Mesenchymal stem cell (in vitro differentiated cells and primary cell): ENCODE data around the gene EIF6.

ENCODE experiments used
- DNase-seq: peaks from one replicate; pipeline ENCODE4 v3.0.0-alpha.2; 2013
- H2AFZ ChIP-seq: one replicate; pipeline ENCODE4 v1.6.1; 2013; ENCODE audit warnings: low read depth, mild to moderate bottlenecking, control low read depth, inconsistent platforms, low read length, moderate library complexity
- H2AK5ac ChIP-seq: 2 replicates; pipeline ENCODE4 v1.6.1; 2013; ENCODE audit warnings: low read length, moderate library complexity, mild to moderate bottlenecking, inconsistent platforms; ENCODE audit not compliant: severe bottlenecking
- H2BK120ac ChIP-seq: one replicate; pipeline ENCODE4 v1.6.1; 2013; ENCODE audit warnings: low read depth, mild to moderate bottlenecking, inconsistent platforms, low read length, moderate library complexity
- H2BK12ac ChIP-seq, 2 experiments: one replicate each; pipeline ENCODE4 v1.6.1; 2013; ENCODE audit warnings: inconsistent platforms in 2 of 2, low read length in 2 of 2, mild to moderate bottlenecking in 2 of 2, moderate library complexity in 2 of 2, control low read depth in 1 of 2
- H2BK15ac ChIP-seq: one replicate; pipeline ENCODE4 v1.6.1; 2013; ENCODE audit warnings: mild to moderate bottlenecking, low read depth, inconsistent platforms; ENCODE audit not compliant: poor library complexity, severe bottlenecking
- H2BK5ac ChIP-seq: 2 replicates; pipeline ENCODE4 v1.6.1; 2013; ENCODE audit warnings: low read depth, mild to moderate bottlenecking, low read length, control low read depth, inconsistent platforms; ENCODE audit not compliant: poor library complexity, severe bottlenecking
- H3K14ac ChIP-seq, 2 experiments: one replicate each; pipeline ENCODE4 v1.6.1; 2013; ENCODE audit warnings: inconsistent platforms in 2 of 2, low read length in 2 of 2, control low read depth in 1 of 2, mild to moderate bottlenecking in 1 of 2, moderate library complexity in 1 of 2
- H3K18ac ChIP-seq, 2 experiments: one replicate each; pipeline ENCODE4 v1.6.1; 2013; ENCODE audit warnings: inconsistent platforms in 2 of 2, low read length in 2 of 2, control low read depth in 1 of 2, low read depth in 1 of 2, mild to moderate bottlenecking in 1 of 2
- H3K23ac ChIP-seq, 2 experiments: one replicate each; pipeline ENCODE4 v1.6.1; 2013; ENCODE audit warnings: inconsistent platforms in 2 of 2, low read length in 2 of 2, mild to moderate bottlenecking in 2 of 2, moderate library complexity in 2 of 2, control low read depth in 1 of 2
- H3K27ac ChIP-seq: 2 replicates; pipeline ENCODE4 v1.5.1; 2013; ENCODE audit warnings: mild to moderate bottlenecking, moderate library complexity, low read length, control low read depth, inconsistent platforms; ENCODE audit not compliant: poor library complexity, severe bottlenecking
- H3K27me3 ChIP-seq, 2 experiments: 2 replicates each; pipeline versions ENCODE4 v1.6.1 to v1.7.0; 2013; ENCODE audit warnings: low read length in 2 of 2, mild to moderate bottlenecking in 2 of 2, moderate library complexity in 2 of 2, control low read depth in 1 of 2, inconsistent platforms in 1 of 2; ENCODE audit not compliant: control insufficient read depth in 1 of 2, insufficient read depth in 1 of 2
- H3K36me3 ChIP-seq, 2 experiments: 2 replicates each; pipeline versions ENCODE4 v1.6.1 to v1.7.0; 2013; ENCODE audit warnings: low read length in 2 of 2, control low read depth in 1 of 2, inconsistent platforms in 1 of 2, low read depth in 1 of 2, mild to moderate bottlenecking in 1 of 2; ENCODE audit not compliant: insufficient read depth in 2 of 2, control insufficient read depth in 1 of 2
- H3K4ac ChIP-seq, 2 experiments: one replicate each; pipeline ENCODE4 v1.6.1; 2013; ENCODE audit warnings: inconsistent platforms in 2 of 2, low read length in 2 of 2, mild to moderate bottlenecking in 2 of 2, moderate library complexity in 2 of 2, control low read depth in 1 of 2, low read depth in 1 of 2
- H3K4me1 ChIP-seq: 2 replicates; pipeline ENCODE4 v1.6.1; 2013; ENCODE audit warnings: low read depth, low read length, control low read depth; ENCODE audit not compliant: control insufficient read depth, insufficient read depth
- H3K4me2 ChIP-seq: 2 replicates; pipeline ENCODE4 v1.6.1; 2013; ENCODE audit warnings: low read length, mild to moderate bottlenecking, inconsistent platforms; ENCODE audit not compliant: poor library complexity, severe bottlenecking
- H3K4me3 ChIP-seq, 2 experiments: 2 replicates each; pipeline versions ENCODE4 v1.5.1 to v1.7.0; 2013; ENCODE audit warnings: low read length in 2 of 2, mild to moderate bottlenecking in 2 of 2, control low read depth in 1 of 2, low read depth in 1 of 2; ENCODE audit not compliant: insufficient read depth in 1 of 2
- H3K79me1 ChIP-seq: replicated peaks from 2 replicates; pipeline ENCODE4 v1.6.1; 2013; ENCODE audit warnings: mild to moderate bottlenecking, control low read depth, low read length, inconsistent platforms; ENCODE audit not compliant: poor library complexity, severe bottlenecking
- H3K9ac ChIP-seq: 2 replicates; pipeline ENCODE4 v1.7.0; 2013; ENCODE audit warnings: mild to moderate bottlenecking, low read length, moderate library complexity
- H3K9me3 ChIP-seq: 2 replicates; pipeline ENCODE4 v1.7.0; 2013; ENCODE audit warnings: mild to moderate bottlenecking, low read length; ENCODE audit not compliant: control insufficient read depth
- H4K8ac ChIP-seq: one replicate; pipeline ENCODE4 v1.6.1; 2013; ENCODE audit warnings: inconsistent platforms, mild to moderate bottlenecking, low read length, moderate library complexity
- H4K91ac ChIP-seq: one replicate; pipeline ENCODE4 v1.6.1; 2013; ENCODE audit warnings: mild to moderate bottlenecking, low read length, inconsistent platforms
- WGBS: methylation state at CpG from one replicate; pipeline ENCODE4 v1.1.7; 2013; ENCODE audit warnings: mixed read lengths; 5-methylcytosine and 5-hydroxymethylcytosine counted together

Gene EIF6

DNA sequence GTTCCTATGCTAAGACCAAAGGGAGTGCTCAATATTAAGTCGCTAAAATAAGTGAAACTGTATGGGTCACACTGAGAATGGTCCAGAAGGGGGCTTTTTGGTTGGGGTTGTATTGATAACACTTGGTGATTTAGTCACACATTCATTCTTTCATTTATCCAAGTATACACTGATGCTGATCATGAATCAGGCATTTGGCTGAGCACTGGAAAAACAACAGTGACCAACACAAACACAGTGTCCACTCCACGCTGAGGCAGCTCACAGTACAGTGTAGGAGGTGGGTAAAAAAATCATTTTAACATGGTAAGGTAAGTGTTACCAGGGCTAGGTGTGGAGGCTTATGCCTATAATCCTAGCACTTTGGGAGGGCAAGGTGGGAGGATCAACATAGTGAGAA lies 16.9 kb upstream of the EIF6 start:
- Histone ChIP-seq H3K36me3 (no peaks in the 10 kb centered on the region), H4K8ac (no peak overlapping the region), H3K79me1 (peaks cover 1% of the 10 kb centered on the region), H3K23ac (no peak overlapping the region), H2BK12ac (no peak overlapping the region), H3K4me1 (peaks cover 50% of the 10 kb centered on the region), H3K4me3 (no peak overlapping the region), H3K9ac (peak overlapping the region; percentile 0), H2AK5ac (peak overlapping the region; percentile 92), H3K4me2 (no peak overlapping the region), H3K4ac (no peak overlapping the region), H3K9me3 (no peaks in the 10 kb centered on the region), H2BK5ac (no peak overlapping the region), H3K14ac (no peak overlapping the region), H3K18ac (no peak overlapping the region), H2BK15ac (no peak overlapping the region), H2AFZ (no peak overlapping the region), H3K27me3 (no peaks in the 10 kb centered on the region), H4K91ac (no peak overlapping the region), H3K27ac (peak overlapping the region; percentile 92), H2BK120ac (no peak overlapping the region)
- WGBS: 94% methylated on average over 2 of the region's 2 CpGs
- DNase-seq: no peak

DNA sequence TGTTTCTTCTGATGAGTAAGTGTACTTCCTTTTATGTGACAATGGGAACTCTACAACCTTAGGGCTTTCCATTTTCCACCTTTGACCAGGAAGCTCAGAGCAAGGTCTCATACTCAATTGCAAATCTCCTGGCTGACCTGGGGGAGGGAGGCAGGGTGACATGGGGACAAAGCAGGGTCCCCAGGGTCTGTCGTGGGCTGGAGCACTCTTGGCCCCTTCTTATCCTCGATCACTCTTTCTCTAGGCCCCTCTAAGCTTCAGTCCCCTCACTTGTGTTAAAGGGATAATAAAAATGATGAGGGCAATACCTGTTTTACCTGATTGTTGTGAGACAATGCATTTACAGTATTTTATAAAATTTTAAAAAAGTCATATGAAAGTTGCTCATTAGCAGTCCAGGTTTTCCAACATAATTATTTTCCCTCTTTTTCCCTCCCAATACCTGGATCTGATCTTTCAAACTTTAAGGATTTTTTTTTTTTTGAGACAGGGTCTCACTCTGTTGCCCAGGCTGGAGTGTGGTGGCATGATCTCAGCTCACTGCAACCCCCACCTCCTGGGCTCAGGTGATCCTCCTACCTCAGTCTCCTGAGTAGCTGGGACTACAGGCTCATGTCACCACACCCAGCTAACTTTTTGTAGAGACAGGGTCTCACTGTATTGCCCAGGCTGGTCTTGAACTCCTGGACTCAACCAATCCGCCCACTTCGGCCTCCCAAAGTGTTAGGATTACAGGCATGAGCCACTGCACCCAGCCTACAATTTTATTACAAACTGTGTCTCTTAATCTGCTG lies 16.1 kb upstream of the EIF6 start:
- Histone ChIP-seq H2AK5ac (no peak overlapping the region), H3K4me2 (no peak overlapping the region), H3K27me3 (peaks cover 0 to 6% of the 10 kb centered on the region in 2 experiments), H3K9me3 (no peaks in the 10 kb centered on the region), H3K14ac (no peak overlapping the region), H3K4me3 (no peak overlapping the region), H3K23ac (no peak overlapping the region), H3K27ac (no peak overlapping the region), H2AFZ (no peak overlapping the region), H3K36me3 (no peaks in the 10 kb centered on the region), H4K91ac (no peak overlapping the region), H2BK15ac (no peak overlapping the region), H2BK120ac (no peak overlapping the region), H3K18ac (no peak overlapping the region), H3K79me1 (peaks cover 1% of the 10 kb centered on the region), H3K9ac (no peak overlapping the region), H2BK5ac (no peak overlapping the region), H4K8ac (no peak overlapping the region), H3K4me1 (peaks cover 42% of the 10 kb centered on the region), H2BK12ac (no peak overlapping the region), H3K4ac (no peak overlapping the region)
- 83% methylated on average over 1 of the region's 4 CpGs for WGBS
- no peak for DNase-seq

DNA sequence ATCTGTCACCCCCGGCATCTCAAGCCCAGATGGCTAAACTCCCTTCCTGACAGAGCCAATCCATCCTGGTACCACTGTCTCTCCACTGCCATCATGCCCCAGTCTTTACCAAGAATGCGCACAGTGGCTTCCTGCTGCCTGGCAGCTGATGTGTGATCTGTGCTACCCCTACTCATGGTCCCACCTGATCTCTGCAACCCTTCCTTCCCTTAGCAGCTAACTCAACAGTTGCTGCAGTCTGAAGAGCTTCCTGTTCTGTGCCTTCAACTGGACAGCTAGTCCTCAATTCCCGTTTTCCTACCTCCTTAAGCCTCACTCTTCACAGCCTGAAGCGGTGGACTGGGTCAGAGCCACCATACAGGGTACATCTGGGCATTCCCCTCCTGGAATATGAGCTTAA lies 15.2 kb upstream of the EIF6 start:
- Histone ChIP-seq H3K4me1 (peaks cover 34% of the 10 kb centered on the region), H3K4ac (no peak overlapping the region), H2BK15ac (no peak overlapping the region), H2BK120ac (no peak overlapping the region), H3K27ac (no peak overlapping the region), H3K4me2 (no peak overlapping the region), H3K27me3 (peaks cover 0 to 12% of the 10 kb centered on the region in 2 experiments), H3K4me3 (no peak overlapping the region), H3K79me1 (peaks cover under 1% of the 10 kb centered on the region), H4K8ac (no peak overlapping the region), H2AK5ac (peak overlapping the region; percentile 21), H3K23ac (no peak overlapping the region), H4K91ac (no peak overlapping the region), H2BK5ac (no peak overlapping the region), H3K36me3 (no peaks in the 10 kb centered on the region), H3K14ac (peak overlapping the region in 1 of 2 experiments; percentile 13), H3K9me3 (no peaks in the 10 kb centered on the region), H3K18ac (no peak overlapping the region), H2AFZ (no peak overlapping the region), H2BK12ac (peak overlapping the region; percentile 9 to 21), H3K9ac (no peak overlapping the region)
- WGBS: 93% methylated on average over 4 of the region's 4 CpGs
- no peak for DNase-seq

DNA sequence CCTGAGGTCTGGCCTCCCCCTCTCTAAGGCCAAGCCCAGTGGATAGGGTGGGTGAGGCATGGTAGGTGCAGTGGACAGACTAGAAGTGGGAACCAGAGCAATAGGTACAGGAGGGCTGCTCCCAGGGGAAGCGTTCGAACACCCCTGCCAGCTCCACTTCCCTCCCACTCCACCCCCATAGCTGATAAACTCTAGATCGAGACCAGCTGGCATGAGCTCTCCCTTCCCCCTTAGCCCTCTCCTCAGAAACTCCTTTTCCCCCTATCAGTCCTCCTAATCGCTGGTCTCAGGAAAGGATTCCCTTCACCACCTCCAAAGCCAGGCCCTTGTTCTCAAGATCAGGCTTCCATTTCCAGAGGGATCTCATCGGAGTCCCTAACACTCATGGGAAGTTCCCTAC lies 13.7 kb upstream of the EIF6 start:
- H3K9ac ChIP-seq: no peak overlapping the region
- no peak overlapping the region for H2BK12ac ChIP-seq
- no peak overlapping the region for H2AFZ ChIP-seq
- H3K36me3 ChIP-seq: no peaks in the 10 kb centered on the region
- DNase-seq: no peak
- H4K8ac ChIP-seq: no peak overlapping the region
- H3K27me3 ChIP-seq: peaks cover 0 to 26% of the 10 kb centered on the region in 2 experiments
- H3K23ac ChIP-seq: no peak overlapping the region
- H3K4me1 ChIP-seq: peaks cover 23% of the 10 kb centered on the region
- no peak overlapping the region for H3K18ac ChIP-seq
- H2BK120ac ChIP-seq: no peak overlapping the region
- H2BK15ac ChIP-seq: no peak overlapping the region
- no peaks in the 10 kb centered on the region for H3K79me1 ChIP-seq
- no peaks in the 10 kb centered on the region for H3K9me3 ChIP-seq
- no peak overlapping the region for H3K14ac ChIP-seq
- WGBS: 94% methylated on average over 5 of the region's 5 CpGs
- H3K4me2 ChIP-seq: no peak overlapping the region
- H3K4me3 ChIP-seq: no peak overlapping the region
- no peak overlapping the region for H2AK5ac ChIP-seq
- no peak overlapping the region for H3K27ac ChIP-seq
- no peak overlapping the region for H3K4ac ChIP-seq
- no peak overlapping the region for H2BK5ac ChIP-seq
- no peak overlapping the region for H4K91ac ChIP-seq
